ENCODE data around the gene CARD6. TPM values are rescaled to one million over a fixed set of nuclear protein-coding genes. Genes with fewer than 3 reads are reported as not detected.
A peak's percentile ranks its signal among the peaks of the same experiment; 100 is the strongest.
"Not testable (repeated sequence)": the region's sequence is repeated elsewhere in the genome, so short reads cannot be mapped to it uniquely, and the experiment has no call there.

Gene CARD6
- total RNA-seq, 2 experiments from 2014 or later: 1.9 to 2.3 TPM

DNA sequence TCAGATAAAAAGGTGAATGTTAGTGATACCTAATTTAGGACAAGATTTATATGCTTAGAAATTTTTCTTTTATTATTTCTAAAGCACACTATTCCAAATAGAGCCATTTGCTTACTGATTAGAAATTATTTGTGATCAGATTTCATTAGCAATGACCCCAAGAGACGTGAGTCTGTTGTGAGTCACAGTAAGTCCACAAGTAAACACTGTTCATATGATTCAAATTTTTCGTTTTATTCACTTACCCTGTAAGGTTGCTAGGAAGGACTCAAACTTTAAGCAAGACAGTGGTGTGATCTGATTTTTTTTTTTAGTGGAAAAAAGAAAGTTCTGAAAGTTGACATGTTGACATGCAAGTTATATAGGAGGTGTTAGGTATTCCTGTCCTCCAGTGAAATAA, 1.2 kb downstream of the CARD6 start:
- H3K4me1 Mint-ChIP-seq: peaks cover 12% of the 10 kb centered on the region
- no peak overlapping the region for H3K27ac Mint-ChIP-seq
- peaks cover 28% of the 10 kb centered on the region for H3K27me3 Mint-ChIP-seq
- DNase-seq: no peak
- H3K9me3 Mint-ChIP-seq: no peaks in the 10 kb centered on the region
- H3K36me3 Mint-ChIP-seq: no peaks in the 10 kb centered on the region
- no peak overlapping the region for H3K4me3 Mint-ChIP-seq

DNA sequence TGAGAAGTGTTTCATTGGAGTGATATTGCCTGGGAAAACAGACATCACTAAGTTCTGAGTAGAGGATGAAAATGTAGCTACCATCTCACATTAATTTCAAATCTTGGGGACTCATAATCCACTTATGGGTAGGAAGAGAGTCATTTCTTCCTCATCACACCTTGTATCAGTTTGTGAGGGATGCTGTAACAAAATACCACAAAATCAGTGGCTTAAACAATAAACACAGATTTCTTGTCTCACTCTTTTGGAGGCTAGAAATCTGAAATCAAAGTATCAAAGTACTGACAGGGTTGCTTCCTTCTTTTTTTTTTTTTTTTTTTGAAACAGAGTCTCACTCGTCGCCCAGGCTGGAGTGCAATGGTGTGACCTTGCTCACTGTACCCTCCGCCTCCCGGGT, 3.4 kb downstream of the CARD6 start:
- H3K27me3 Mint-ChIP-seq: peaks cover 33% of the 10 kb centered on the region
- H3K9me3 Mint-ChIP-seq: no peaks in the 10 kb centered on the region
- no peak overlapping the region for H3K4me3 Mint-ChIP-seq
- H3K36me3 Mint-ChIP-seq: no peaks in the 10 kb centered on the region
- H3K4me1 Mint-ChIP-seq: peaks cover 12% of the 10 kb centered on the region
- DNase-seq: no peak
- H3K27ac Mint-ChIP-seq: no peak overlapping the region

DNA sequence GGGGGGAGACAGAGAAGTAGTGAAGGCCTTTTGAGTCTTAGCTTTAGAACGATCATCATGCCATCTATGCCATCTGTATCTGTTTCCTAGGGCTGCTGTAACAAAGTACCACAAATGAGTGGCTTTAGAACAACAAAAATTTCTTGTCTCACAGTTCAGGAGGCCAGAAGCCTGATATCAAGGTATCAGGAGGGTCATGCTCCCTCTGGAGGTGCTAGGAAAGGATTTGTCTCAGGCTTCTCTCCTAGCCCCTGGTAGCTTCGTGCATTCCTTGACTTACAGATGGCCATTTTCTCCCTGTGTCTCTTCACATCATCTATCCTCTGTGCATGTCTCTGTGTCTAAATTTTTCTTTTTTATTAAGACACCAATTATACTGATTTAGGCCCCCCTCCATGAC, 5.2 kb downstream of the CARD6 start:
- H3K4me3 Mint-ChIP-seq: no peak overlapping the region
- DNase-seq: no peak
- peaks cover 5% of the 10 kb centered on the region for H3K4me1 Mint-ChIP-seq
- no peaks in the 10 kb centered on the region for H3K36me3 Mint-ChIP-seq
- no peak overlapping the region for H3K27ac Mint-ChIP-seq
- no peaks in the 10 kb centered on the region for H3K9me3 Mint-ChIP-seq
- H3K27me3 Mint-ChIP-seq: peaks cover 30% of the 10 kb centered on the region

DNA sequence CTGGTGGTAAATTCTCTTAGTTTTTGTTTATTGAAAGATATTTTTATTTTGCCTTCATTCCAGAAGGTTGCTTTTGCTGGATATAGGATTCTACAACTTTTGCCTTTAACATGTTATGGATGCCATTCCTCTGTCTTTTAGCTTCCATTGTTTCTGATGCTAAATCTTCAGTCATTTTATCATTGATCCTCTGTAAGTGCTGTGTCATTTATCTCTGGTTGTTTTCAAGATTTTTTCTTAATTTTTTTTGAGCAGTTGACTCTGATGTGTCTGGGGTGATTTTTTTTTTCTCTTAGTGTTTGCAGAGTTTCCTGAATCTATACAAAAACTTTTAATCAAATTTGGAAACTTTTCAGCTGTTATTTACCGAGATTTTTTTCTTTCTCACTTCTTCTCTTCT, 6.4 kb downstream of the CARD6 start:
- DNase-seq: no peak

DNA sequence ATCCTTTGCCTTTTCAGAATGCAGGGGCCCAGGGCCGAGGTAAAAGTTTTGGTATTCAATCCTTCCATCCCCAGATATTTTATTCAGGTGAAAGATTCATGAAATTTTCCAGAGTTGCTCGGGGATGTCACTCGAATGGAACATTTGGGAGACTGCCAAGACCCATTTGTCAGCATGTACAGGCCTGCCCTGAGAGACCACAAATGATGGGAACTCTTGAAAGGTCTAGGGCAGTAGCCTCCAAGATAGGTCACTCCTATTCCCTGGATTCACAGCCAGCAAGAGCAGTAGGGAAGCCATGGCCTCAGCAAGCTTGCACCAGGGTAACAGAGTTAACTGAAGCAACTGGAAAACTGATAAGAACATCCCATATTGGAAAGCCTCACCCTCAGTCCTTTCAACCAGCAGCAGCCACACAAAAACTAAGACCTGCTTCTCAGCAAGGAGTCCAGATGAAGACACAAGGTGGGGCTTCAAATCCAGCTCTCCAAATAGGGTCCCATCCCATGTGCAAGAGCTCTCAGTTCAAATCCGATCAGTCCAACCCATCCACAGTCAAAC, 12.5 kb downstream of the CARD6 start:
- Mint-ChIP-seq H3K27me3 (peaks cover 5% of the 10 kb centered on the region), H3K27ac (no peak overlapping the region), H3K36me3 (no peaks in the 10 kb centered on the region), H3K4me1 (no peaks in the 10 kb centered on the region), H3K4me3 (no peak overlapping the region), H3K9me3 (no peaks in the 10 kb centered on the region)
- DNase-seq: no peak

More for the DNA sequence above, 6.4 kb downstream of the CARD6 start:
- Mint-ChIP-seq H3K9me3 (no peaks in the 10 kb centered on the region), H3K4me1 (no peaks in the 10 kb centered on the region), H3K27me3 (peaks cover 23% of the 10 kb centered on the region), H3K27ac (no peak overlapping the region), H3K36me3 (no peaks in the 10 kb centered on the region), H3K4me3 (no peak overlapping the region)

DNA sequence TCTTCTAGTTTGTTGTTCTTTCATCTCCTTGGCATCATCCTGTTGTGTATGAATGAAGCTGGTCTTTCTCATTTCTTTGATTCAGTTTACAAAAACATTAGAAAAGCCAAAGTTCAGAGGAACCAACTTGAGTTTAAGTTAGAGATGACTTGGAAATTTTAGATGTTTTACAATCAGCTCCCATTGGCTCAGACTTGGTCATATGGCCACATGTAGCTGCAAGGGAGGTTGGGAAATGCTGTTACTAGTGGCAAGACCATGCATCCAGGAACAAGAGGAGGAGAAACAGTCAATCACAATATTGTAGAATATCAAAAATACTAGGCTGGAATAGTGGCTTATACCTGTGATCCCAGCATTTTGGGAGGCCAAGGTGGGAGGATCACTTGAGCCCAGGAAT, 19.5 kb downstream of the CARD6 start:
- Mint-ChIP-seq H3K36me3 (no peaks in the 10 kb centered on the region), H3K27me3 (no peaks in the 10 kb centered on the region), H3K4me3 (no peak overlapping the region), H3K9me3 (peaks cover 10% of the 10 kb centered on the region), H3K27ac (no peak overlapping the region), H3K4me1 (no peaks in the 10 kb centered on the region)
- DNase-seq: no peak

DNA sequence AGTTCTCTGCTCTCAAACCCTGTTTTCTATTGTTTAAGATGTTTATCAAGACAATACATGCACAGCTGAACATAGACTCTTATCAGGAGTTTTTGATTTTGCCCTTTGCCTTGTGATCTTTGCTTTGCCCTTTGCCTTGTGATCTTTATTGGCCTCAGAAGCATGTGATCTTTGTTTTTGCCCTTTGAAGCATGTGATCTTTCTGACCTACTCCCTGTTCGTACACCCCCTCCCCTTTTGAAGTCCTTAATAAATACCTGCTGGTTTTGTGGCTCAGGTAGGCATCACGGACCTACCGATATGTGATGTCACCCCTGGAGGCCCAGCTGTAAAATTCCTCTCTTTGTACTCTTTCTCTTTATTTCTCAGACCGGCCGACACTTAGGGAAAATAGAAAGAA, 23.8 kb downstream of the CARD6 start:
- DNase-seq, H3K36me3 Mint-ChIP-seq, H3K4me1 Mint-ChIP-seq, H3K27ac Mint-ChIP-seq, H3K27me3 Mint-ChIP-seq, H3K4me3 Mint-ChIP-seq: not testable (repeated sequence)
- H3K9me3 Mint-ChIP-seq: peaks cover 11% of the 10 kb centered on the region

DNA sequence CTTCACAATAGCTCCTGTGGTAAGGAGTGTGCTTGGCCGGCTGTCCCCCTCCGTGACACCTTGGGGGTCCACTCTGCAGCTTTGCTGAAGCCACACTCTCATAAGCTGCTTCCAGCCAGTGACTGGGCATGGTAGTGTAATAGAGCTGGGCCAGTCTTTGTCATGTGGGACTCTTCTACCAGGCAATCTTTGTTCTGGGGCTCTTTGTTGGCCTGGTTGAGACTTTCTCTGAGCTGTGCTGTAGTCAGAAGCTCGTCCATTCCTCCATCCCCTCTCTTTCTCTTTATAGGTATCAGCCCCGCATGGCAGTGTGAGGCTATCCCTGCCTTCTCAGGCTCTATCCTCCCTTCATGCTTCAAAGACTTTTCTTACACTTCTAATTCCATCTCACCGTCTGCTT, 25.7 kb downstream of the CARD6 start:
- no peaks in the 10 kb centered on the region for H3K36me3 Mint-ChIP-seq

DNA sequence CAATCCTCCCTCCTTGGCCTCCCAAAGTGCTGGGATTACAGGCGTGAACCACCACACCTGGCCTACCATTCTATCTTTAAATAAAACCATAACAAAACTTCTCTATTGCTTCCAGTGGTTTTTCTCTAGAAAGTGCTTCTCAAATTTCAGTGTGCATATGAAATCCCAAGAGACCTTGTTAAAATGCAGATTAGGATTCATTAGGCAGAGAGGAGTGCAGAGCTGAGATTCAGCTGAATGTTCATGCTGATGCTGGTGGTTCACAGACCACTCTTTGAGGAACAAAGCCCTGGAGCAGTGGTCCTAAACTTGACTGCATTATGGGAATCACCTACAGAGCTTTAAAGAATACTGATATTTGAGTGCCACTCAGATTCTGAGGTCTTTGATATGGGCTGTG, 28.2 kb downstream of the CARD6 start:
- Mint-ChIP-seq H3K36me3 (no peaks in the 10 kb centered on the region), H3K4me3 (no peak overlapping the region), H3K4me1 (no peaks in the 10 kb centered on the region), H3K9me3 (peaks cover 8% of the 10 kb centered on the region), H3K27ac (no peak overlapping the region), H3K27me3 (peaks cover 4% of the 10 kb centered on the region)
- DNase-seq: no peak

More for the DNA sequence above, 25.7 kb downstream of the CARD6 start:
- H3K27me3 Mint-ChIP-seq: peaks cover 4% of the 10 kb centered on the region
- no peak overlapping the region for H3K27ac Mint-ChIP-seq
- DNase-seq: no peak
- peaks cover 11% of the 10 kb centered on the region for H3K9me3 Mint-ChIP-seq
- no peak overlapping the region for H3K4me3 Mint-ChIP-seq
- no peaks in the 10 kb centered on the region for H3K4me1 Mint-ChIP-seq

DNA sequence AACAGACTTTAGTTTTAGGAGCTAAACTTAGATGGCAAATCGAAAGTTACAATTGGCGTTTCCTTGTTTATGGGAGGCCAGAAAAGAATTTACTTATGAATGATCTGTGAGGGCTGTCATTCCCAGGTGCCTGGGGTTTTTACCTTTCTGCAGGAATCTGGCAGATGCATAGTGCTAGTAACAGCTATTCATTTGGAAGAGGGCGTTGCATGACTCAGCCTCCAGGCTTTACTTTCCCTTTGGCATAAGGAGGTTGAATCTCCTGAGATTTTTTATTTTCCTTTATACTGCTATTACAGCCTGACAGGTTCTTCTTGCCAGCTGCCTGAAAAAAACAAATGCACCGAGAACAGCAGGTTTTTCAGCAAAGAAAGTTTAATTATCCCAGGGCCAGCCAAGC, 30.0 kb downstream of the CARD6 start:
- H3K4me3 Mint-ChIP-seq: no peak overlapping the region
- H3K4me1 Mint-ChIP-seq: no peaks in the 10 kb centered on the region
- H3K27me3 Mint-ChIP-seq: peaks cover 4% of the 10 kb centered on the region

DNA sequence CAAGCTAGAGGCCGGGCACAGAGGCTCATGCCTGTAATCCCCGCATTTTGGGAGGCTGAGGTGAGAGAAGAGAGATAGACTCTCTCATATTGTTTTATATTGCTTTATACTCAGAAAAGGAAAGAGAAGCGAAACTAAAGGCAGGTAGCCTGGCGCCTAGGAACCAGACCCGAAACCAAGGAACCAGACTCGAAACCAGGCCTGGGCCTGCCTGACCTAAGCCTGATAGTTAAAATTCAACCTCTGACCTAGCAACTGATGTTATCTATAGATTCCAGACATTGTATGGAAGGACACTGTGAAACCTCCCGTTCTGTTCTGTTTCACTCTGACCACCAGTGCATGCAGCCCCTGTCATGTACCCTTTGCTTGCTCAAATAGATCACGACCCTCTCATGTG, 31.1 kb downstream of the CARD6 start:
- H3K27me3 Mint-ChIP-seq, H3K27ac Mint-ChIP-seq, DNase-seq, H3K9me3 Mint-ChIP-seq, H3K4me3 Mint-ChIP-seq, H3K36me3 Mint-ChIP-seq, H3K4me1 Mint-ChIP-seq: not testable (repeated sequence)

More for the DNA sequence above, 30.0 kb downstream of the CARD6 start:
- DNase-seq: no peak
- no peaks in the 10 kb centered on the region for H3K9me3 Mint-ChIP-seq
- no peaks in the 10 kb centered on the region for H3K36me3 Mint-ChIP-seq
- H3K27ac Mint-ChIP-seq: no peak overlapping the region

DNA sequence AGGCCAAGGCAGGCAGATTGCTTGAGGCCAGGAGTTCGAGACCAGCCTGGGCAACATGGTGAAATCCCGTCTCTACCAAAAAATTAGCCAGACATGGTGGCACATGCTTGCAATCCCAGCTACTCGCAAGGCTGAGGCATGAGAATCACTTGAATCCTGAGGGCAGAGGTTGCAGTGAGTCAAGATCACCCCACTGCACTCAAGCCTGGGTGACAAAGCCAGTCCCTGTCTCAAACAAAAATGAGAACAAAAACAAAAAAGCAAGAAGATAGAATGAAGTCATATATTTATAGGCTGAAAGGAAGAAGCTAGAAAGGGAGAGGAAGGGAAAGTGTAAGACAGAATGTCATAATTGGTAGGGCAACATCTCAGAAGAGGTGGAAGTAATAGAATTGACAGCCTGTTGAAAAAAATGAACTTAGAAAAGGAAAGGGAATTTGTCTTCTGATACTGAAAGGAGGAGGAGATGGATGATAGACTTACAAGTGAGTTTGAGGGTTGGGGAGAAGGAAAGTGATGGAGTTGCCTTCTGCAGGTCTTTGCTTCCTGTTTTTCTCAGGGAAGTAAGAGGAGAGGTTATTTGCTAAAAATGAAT, 32.2 kb downstream of the CARD6 start:
- peaks cover 3% of the 10 kb centered on the region for H3K36me3 Mint-ChIP-seq
- DNase-seq: no peak
- peaks cover 4% of the 10 kb centered on the region for H3K27me3 Mint-ChIP-seq
- no peak overlapping the region for H3K27ac Mint-ChIP-seq
- H3K4me3 Mint-ChIP-seq: no peak overlapping the region
- H3K4me1 Mint-ChIP-seq: peaks cover 2% of the 10 kb centered on the region
- peaks cover 10% of the 10 kb centered on the region for H3K9me3 Mint-ChIP-seq

DNA sequence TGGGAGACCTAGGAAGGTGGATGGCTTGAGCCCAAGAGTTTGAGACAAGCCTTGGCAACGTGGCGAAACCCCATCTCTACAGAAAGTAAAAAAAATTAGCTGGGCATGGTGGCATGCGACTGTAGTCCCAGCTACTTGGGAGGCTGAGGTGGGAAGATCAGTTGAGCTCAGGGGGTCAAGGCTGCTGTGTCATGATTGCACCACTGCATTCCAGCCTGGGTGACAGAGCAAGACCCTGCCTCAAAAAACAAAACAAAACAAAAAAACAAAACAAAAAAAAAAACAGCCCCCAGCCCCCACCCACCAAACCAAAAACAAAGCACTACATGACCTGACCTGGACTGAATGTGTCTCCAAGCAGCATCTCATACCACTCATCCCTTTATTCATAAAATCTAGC, 34.8 kb downstream of the CARD6 start:
- H3K4me3 Mint-ChIP-seq: no peak overlapping the region
- H3K27me3 Mint-ChIP-seq: no peaks in the 10 kb centered on the region
- H3K27ac Mint-ChIP-seq: no peak overlapping the region
- peaks cover 2% of the 10 kb centered on the region for H3K4me1 Mint-ChIP-seq
- DNase-seq: no peak
- H3K36me3 Mint-ChIP-seq: peaks cover 3% of the 10 kb centered on the region
- H3K9me3 Mint-ChIP-seq: peaks cover 10% of the 10 kb centered on the region

DNA sequence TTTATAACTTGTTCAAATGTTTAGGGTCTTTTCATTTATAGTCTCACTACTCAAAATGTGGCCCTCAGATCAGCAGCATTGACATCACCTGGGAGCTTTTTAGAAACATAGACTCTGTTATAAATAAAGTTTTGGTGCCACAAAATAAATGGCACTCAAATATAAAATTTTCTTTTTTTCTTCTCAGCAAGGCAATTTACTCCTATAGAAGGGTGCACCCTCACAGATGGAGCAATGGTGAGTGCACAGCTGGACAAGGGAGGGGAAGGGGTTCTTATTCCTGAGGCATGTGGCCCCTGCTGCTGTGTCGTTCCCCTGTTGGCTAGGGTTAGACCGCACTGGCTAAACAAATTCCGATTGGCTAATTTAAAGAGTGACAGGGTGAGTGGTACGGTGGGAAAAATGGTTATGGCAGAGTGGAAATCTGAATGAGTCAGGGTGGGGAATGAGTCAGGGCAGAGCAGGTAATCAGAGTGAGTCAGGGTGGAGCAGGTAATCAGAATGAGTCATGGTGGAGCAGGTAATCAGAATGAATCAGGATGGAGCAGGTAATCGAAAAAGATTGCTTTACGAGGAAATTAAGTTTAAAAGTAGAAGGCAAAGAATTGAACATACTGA, 36.3 kb downstream of the CARD6 start:
- no peak overlapping the region for H3K4me3 Mint-ChIP-seq
- peak; percentile 6 for DNase-seq
- H3K27ac Mint-ChIP-seq: no peak overlapping the region
- no peaks in the 10 kb centered on the region for H3K27me3 Mint-ChIP-seq
- H3K9me3 Mint-ChIP-seq: peaks cover 10% of the 10 kb centered on the region
- peaks cover 2% of the 10 kb centered on the region for H3K4me1 Mint-ChIP-seq
- peaks cover 3% of the 10 kb centered on the region for H3K36me3 Mint-ChIP-seq

DNA sequence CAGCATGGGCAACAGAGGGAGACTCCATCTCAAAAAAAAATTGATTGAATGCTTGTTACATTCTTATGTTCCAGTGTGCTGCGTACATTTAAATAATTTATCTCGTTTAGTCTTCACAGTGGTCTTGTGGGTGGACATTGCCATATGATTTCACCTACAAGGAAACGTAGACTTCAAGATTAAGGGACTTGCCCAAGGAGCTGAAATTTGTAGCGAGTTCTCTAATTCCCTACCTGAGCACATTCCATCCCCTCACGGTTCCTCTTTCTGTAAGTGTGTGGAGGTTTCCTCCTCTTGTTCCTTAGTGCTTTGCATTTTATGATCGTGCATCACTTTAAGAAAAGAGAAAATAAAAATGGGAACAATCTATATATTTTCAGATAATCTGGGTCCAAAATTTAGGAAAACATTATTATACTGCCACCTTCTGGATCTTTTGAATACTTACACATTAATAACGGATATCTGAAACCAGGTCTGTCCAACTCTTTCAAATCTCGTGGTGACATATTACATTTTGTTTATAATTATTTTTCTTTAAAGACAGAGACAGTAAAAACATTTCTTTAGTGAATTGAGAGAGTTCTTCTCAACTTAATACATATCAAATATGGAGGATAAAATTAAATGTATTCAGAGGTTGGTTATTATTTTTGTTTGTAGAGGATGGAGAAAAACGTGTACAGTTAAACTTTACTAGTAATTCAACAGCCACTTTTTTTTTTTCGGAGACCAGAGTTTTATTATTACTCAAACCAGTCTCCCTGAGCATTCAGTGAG, 38.2 kb downstream of the CARD6 start:
- peaks cover 2% of the 10 kb centered on the region for H3K4me1 Mint-ChIP-seq
- H3K4me3 Mint-ChIP-seq: no peak overlapping the region
- H3K36me3 Mint-ChIP-seq: peaks cover 3% of the 10 kb centered on the region
- peaks cover 6% of the 10 kb centered on the region for H3K27me3 Mint-ChIP-seq
- H3K9me3 Mint-ChIP-seq: peaks cover 10% of the 10 kb centered on the region
- DNase-seq: no peak
- no peak overlapping the region for H3K27ac Mint-ChIP-seq
